ENCODE measurements around the gene PPARD. TPM values are rescaled to one million over a fixed set of nuclear protein-coding genes. Genes with fewer than 3 reads are reported as not detected.

Gene PPARD
- total and polyA plus RNA-seq, 2 of the 13 experiments (the other 11 are each of a cell fraction or from before 2014, with no cell fraction given) = 6.1 to 13.3 TPM

- TF ChIP-seq NFAT5 (CRISPR knock-in tag; IDR thresholded peaks at IDR 0.05) = no peak
- no peak for TF ChIP-seq SOX13 (IDR thresholded peaks at IDR 0.05)
- TF ChIP-seq SOX13 (CRISPR knock-in tag; conservative IDR thresholded peaks at IDR 0.05 in 1 of 2, IDR thresholded peaks at IDR 0.05 in 1 of 2) = peak in 1 of 2 experiments; percentile 61; a peak in 2 of 4 replicates
- TF ChIP-seq HNRNPUL1 (IDR thresholded peaks at IDR 0.05; ENCODE audit: low read depth, low read length) = no peak
- TF ChIP-seq PHF8 (CRISPR knock-in tag; IDR thresholded peaks at IDR 0.05) = no peak
- TF ChIP-seq CAMTA2 (CRISPR knock-in tag; IDR thresholded peaks at IDR 0.05; ENCODE audit: borderline replicate concordance) = no peak
- no peak for TF ChIP-seq ZNF331 (CRISPR knock-in tag; IDR thresholded peaks at IDR 0.05)
- TF ChIP-seq RFXAP (CRISPR knock-in tag; IDR thresholded peaks at IDR 0.05; ENCODE audit: borderline replicate concordance) = 0 out of 2 replicates have a peak, but pooled peaks have one; percentile 65
- TF ChIP-seq SKI (IDR thresholded peaks at IDR 0.05; ENCODE audit: partially characterized antibody) = peak; percentile 86
- no peak for TF ChIP-seq GRHL1 (CRISPR knock-in tag; conservative IDR thresholded peaks at IDR 0.05)
- no peak for TF ChIP-seq ZBTB49 (CRISPR knock-in tag; IDR thresholded peaks at IDR 0.05; ENCODE audit: borderline replicate concordance)
- no peak for TF ChIP-seq HDAC6 (IDR thresholded peaks at IDR 0.05; ENCODE audit: low read depth, low read length)
- no peak for TF ChIP-seq ZNF546 (CRISPR knock-in tag; conservative IDR thresholded peaks at IDR 0.05)
- TF ChIP-seq ZFX (CRISPR knock-in tag; IDR thresholded peaks at IDR 0.05; ENCODE audit: low read depth) = no peak
- peak; percentile 55 for TF ChIP-seq ZFY (CRISPR knock-in tag; IDR thresholded peaks at IDR 0.05)
- no peak for TF ChIP-seq PAF1 (CRISPR knock-in tag; IDR thresholded peaks at IDR 0.05)
- TF ChIP-seq ZNF737 (CRISPR knock-in tag; IDR thresholded peaks at IDR 0.05; ENCODE audit: borderline replicate concordance) = no peak
- TF ChIP-seq SRSF9 (IDR thresholded peaks at IDR 0.05; ENCODE audit: borderline replicate concordance, insufficient read depth, low read depth, low read length, poor library complexity, severe bottlenecking) = no peak
- TF ChIP-seq ELF4 (CRISPR knock-in tag; IDR thresholded peaks at IDR 0.05; ENCODE audit: borderline replicate concordance) = no peak
- no peak for TF ChIP-seq MXI1 (IDR thresholded peaks at IDR 0.05; ENCODE audit: borderline replicate concordance, low read depth, low read length)
These were observed 59.9 kb downstream of the PPARD start (continued) for GRCh38 chr6:35402136-35402855.

Measured in HepG2 (cell line).